ENCODE results near the gene RGS16.

DNA sequence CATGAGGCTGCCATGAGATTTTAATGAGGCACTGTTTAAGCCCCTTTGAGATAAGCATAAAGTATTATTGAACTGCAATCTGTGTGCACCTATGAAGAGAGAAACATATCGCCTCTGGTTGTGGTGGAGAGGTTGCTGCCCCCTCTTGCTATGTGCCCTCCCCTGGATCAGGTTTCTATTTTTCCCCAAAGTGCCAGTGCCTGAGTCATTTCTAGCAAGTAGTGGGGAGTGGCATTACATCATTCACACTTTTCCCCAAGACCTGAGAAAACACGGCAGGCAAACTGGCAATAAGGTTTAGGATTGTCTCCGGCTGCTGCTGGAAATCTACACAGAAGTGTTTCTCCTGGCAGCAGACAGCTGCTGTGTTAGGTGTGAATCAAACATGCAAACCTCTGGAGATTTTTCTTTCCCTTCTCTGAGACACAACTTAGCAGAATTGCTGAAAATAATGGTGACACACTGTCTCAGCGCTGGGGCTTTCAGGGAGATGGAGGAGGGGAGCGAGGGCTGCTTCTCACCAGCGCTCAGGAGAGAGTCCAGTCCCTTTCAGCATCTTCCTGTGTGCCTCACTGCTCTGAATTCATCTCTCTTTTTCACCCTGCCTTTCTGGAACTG lies 13.7 kb upstream of the RGS16 start:
- TF ChIP-seq, protein P1, sequence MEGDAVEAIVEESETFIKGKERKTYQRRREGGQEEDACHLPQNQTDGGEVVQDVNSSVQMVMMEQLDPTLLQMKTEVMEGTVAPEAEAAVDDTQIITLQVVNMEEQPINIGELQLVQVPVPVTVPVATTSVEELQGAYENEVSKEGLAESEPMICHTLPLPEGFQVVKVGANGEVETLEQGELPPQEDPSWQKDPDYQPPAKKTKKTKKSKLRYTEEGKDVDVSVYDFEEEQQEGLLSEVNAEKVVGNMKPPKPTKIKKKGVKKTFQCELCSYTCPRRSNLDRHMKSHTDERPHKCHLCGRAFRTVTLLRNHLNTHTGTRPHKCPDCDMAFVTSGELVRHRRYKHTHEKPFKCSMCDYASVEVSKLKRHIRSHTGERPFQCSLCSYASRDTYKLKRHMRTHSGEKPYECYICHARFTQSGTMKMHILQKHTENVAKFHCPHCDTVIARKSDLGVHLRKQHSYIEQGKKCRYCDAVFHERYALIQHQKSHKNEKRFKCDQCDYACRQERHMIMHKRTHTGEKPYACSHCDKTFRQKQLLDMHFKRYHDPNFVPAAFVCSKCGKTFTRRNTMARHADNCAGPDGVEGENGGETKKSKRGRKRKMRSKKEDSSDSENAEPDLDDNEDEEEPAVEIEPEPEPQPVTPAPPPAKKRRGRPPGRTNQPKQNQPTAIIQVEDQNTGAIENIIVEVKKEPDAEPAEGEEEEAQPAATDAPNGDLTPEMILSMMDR (IDR thresholded peaks at IDR 0.05), result no peak
- no peak for TF ChIP-seq EZH2 (IDR thresholded peaks at IDR 0.05)

Measured in neural progenitor cell (in vitro differentiated cells).